Skeletal muscle satellite cell (primary cell): ENCODE data around the gene PCDHGB4.
"Not testable (repeated sequence)": the region's sequence is repeated elsewhere in the genome, so short reads cannot be mapped to it uniquely, and the experiment has no call there.

Experiments
- H3K27me3 ChIP-seq: 2 replicates; pipeline ENCODE4 v1.7.0; 2013; ENCODE audit warnings: low read length; ENCODE audit not compliant: control insufficient read depth, insufficient read depth
- H3K36me3 ChIP-seq: 2 replicates; pipeline ENCODE4 v1.7.0; 2013; ENCODE audit warnings: mild to moderate bottlenecking, control low read depth, low read length; ENCODE audit not compliant: insufficient read depth
- H3K4me1 ChIP-seq: 2 replicates; pipeline ENCODE4 v1.7.0; 2013; ENCODE audit warnings: low read length; ENCODE audit not compliant: control insufficient read depth, insufficient read depth
- H3K4me2 ChIP-seq: 2 replicates; pipeline ENCODE4 v1.7.0; 2013; ENCODE audit warnings: mild to moderate bottlenecking, low read length
- H3K4me3 ChIP-seq: 2 replicates; pipeline ENCODE4 v1.7.0; 2013; ENCODE audit warnings: low read length
- H3K9ac ChIP-seq: 2 replicates; pipeline ENCODE4 v1.7.0; 2013; ENCODE audit warnings: mild to moderate bottlenecking, low read depth, low read length, moderate library complexity
- H3K9me3 ChIP-seq: replicated peaks from 2 replicates; pipeline ENCODE4 v1.7.0; 2013; ENCODE audit warnings: mild to moderate bottlenecking, control low read depth, low read length

Gene PCDHGB4

GRCh38 chr5:141409598-141410306 lies 22.3 kb downstream of the PCDHGB4 start:
- H3K9ac ChIP-seq, result no peak overlapping the region
- H3K36me3 ChIP-seq, result peaks cover 13% of the 10 kb centered on the region
- H3K4me2 ChIP-seq, result no peak overlapping the region
- H3K4me1 ChIP-seq, result no peaks in the 10 kb centered on the region
- no peaks in the 10 kb centered on the region for H3K27me3 ChIP-seq
- no peak overlapping the region for H3K4me3 ChIP-seq
- H3K9me3 ChIP-seq, result peaks cover 45% of the 10 kb centered on the region

DNA sequence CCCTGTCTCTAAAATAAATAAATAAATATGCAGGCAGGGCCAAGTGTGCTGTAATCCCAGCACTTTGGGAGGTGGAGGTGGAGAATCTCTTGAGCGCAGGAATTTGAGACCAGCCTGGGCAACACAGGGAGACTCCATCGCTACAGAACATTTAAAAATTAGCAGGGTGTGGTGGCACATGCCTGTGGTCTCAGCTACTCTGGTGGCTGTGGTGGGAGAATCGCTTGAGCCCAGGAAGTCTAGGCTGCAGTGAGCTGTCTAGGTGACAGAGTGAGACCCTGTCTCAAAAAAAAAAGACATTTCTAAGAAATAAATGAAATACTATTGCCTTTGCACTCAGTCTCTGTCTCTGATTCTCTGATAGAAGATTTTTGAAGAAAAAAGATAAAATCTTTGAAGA lies 24.1 kb downstream of the PCDHGB4 start:
- H3K27me3 ChIP-seq, result no peaks in the 10 kb centered on the region
- no peak overlapping the region for H3K9ac ChIP-seq
- no peak overlapping the region for H3K4me2 ChIP-seq
- no peak overlapping the region for H3K4me3 ChIP-seq
- H3K9me3 ChIP-seq, result peaks cover 41% of the 10 kb centered on the region
- H3K4me1 ChIP-seq, result no peaks in the 10 kb centered on the region
- H3K36me3 ChIP-seq, result peaks cover 13% of the 10 kb centered on the region

- no peak within 1 kb of the TSS for H3K9ac ChIP-seq
- peak within 1 kb of the TSS; percentile 71 for H3K4me2 ChIP-seq
- H3K27me3 ChIP-seq, result no peaks in the 10 kb centered on the region
- peaks cover 41% of the 10 kb centered on the region for H3K9me3 ChIP-seq
- no peaks in the 10 kb centered on the region for H3K4me1 ChIP-seq
- H3K36me3 ChIP-seq, result peaks cover 13% of the 10 kb centered on the region
- peak within 1 kb of the TSS; percentile 59 for H3K4me3 ChIP-seq
These were observed 25.5 kb downstream of the PCDHGB4 start, which contains the start of gene PCDHGA10 for GRCh38 chr5:141412854-141413539. PCDHGA10 (plus strand) TSS chr5:141412987; CDS start chr5:141413176, 189 bp downstream.

DNA sequence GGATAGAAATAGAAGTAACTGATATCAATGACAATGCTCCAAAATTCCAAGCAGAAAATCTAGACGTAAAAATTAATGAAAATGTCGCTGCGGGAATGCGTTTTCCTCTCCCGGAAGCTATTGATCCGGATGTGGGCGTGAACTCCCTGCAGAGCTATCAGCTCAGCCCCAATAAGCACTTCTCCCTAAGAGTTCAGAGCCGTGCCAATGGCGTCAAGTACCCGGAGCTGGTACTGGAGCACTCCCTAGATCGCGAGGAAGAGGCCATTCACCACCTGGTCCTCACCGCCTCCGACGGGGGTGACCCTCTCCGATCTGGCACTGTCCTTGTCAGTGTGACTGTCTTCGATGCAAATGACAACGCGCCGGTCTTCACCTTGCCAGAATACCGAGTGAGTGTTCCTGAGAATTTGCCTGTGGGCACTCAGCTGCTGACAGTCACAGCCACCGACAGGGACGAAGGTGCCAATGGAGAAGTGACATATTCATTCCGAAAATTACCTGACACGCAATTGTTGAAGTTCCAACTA lies 26.1 kb downstream of the PCDHGB4 start:
- H3K4me2 ChIP-seq, result peak overlapping the region; percentile 71
- H3K9me3 ChIP-seq, result peaks cover 44% of the 10 kb centered on the region
- H3K9ac ChIP-seq, result no peak overlapping the region
- peaks cover 13% of the 10 kb centered on the region for H3K36me3 ChIP-seq
- H3K4me1 ChIP-seq, result no peaks in the 10 kb centered on the region
- H3K27me3 ChIP-seq, result no peaks in the 10 kb centered on the region
- peak overlapping the region; percentile 59 for H3K4me3 ChIP-seq

- H3K9me3 ChIP-seq, result peaks cover 44% of the 10 kb centered on the region
- not testable (repeated sequence) for H3K4me3 ChIP-seq, H3K9ac ChIP-seq, H3K4me1 ChIP-seq, H3K27me3 ChIP-seq, H3K4me2 ChIP-seq
- peaks cover 13% of the 10 kb centered on the region for H3K36me3 ChIP-seq
These were observed 27.2 kb downstream of the PCDHGB4 start for GRCh38 chr5:141414548-141415274.

DNA sequence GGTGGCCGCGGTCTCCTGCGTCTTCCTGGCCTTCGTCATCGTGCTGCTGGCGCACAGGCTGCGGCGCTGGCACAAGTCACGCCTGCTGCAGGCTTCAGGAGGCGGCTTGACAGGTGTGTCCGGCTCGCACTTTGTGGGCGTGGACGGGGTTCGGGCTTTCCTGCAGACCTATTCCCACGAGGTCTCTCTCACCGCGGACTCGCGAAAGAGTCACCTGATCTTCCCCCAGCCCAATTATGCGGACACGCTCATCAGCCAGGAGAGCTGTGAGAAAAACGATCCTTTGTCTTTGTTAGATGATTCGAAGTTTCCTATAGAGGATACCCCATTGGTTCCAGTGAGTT lies 27.7 kb downstream of the PCDHGB4 start:
- not testable (repeated sequence) for H3K4me1 ChIP-seq, H3K4me3 ChIP-seq, H3K9ac ChIP-seq, H3K4me2 ChIP-seq, H3K27me3 ChIP-seq
- peaks cover 42% of the 10 kb centered on the region for H3K9me3 ChIP-seq
- H3K36me3 ChIP-seq, result peaks cover 13% of the 10 kb centered on the region

DNA sequence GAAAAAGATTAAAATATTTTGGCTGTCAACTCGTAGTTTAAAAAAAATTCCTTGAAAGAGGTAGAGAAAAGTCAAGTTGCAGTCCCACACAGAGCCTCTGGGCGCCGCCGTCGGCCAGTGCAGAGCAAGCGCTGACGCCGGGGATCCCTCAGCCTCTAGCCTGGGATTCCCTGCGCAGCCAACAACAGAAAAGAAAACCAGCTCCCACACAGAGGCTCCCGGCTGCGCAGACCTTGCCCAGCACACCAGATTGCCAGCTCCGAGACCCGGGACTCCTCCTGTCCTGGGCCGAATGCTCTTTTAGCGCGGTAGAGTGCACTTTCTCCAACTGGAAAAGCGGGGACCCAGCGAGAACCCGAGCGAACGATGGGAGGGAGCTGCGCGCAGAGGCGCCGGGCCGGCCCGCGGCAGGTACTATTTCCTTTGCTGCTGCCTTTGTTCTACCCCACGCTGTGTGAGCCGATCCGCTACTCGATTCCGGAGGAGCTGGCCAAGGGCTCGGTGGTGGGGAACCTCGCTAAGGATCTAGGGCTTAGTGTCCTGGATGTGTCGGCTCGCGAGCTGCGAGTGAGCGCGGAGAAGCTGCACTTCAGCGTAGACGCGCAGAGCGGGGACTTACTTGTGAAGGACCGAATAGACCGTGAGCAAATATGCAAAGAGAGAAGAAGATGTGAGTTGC lies 30.1 kb downstream of the PCDHGB4 start, which contains the start of gene PCDHGB7:
TSS of gene PCDHGB7 (plus strand) at position 184 of the 679 bp plus-strand sequence. CDS start at position 367, 183 bp downstream.
- H3K4me1 ChIP-seq, H3K27me3 ChIP-seq: not testable (repeated sequence)
- Histone ChIP-seq H3K36me3 (peaks cover 13% of the 10 kb centered on the region), H3K4me2 (peak within 1 kb of the TSS; percentile 64), H3K9me3 (peaks cover 51% of the 10 kb centered on the region), H3K4me3 (peak within 1 kb of the TSS; percentile 65), H3K9ac (peak within 1 kb of the TSS; percentile 50)

DNA sequence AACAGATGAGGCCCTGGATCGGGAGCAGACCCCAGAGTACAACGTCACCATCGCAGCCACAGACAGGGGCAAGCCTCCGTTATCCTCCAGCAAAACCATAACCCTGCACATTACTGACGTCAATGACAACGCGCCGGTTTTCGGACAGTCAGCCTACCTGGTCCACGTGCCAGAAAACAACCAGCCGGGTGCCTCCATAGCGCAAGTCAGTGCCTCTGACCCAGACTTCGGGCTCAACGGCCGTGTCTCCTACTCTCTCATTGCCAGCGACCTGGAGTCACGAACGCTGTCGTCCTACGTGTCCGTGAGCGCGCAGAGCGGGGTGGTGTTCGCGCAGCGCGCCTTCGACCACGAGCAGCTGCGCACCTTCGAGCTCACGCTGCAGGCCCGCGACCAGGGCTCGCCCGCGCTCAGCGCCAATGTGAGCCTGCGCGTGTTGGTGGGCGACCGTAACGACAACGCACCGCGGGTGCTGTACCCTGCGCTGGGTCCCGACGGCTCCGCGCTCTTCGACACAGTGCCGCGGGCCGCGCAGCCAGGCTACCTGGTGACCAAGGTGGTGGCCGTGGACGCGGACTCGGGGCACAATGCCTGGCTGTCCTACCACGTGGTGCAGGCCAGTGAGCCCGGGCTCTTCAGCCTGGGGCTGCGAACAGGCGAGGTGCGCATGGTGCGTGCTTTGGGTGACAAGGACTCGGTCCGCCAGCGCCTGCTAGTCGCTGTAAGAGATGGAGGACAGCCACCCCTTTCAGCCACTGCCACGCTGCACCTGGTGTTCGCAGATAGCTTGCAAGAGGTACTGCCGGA lies 31.8 kb downstream of the PCDHGB4 start:
- Histone ChIP-seq H3K9me3 (peaks cover 44% of the 10 kb centered on the region), H3K4me2 (no peak overlapping the region), H3K27me3 (no peaks in the 10 kb centered on the region), H3K4me1 (no peaks in the 10 kb centered on the region), H3K9ac (no peak overlapping the region), H3K4me3 (no peak overlapping the region), H3K36me3 (peaks cover 3% of the 10 kb centered on the region)

DNA sequence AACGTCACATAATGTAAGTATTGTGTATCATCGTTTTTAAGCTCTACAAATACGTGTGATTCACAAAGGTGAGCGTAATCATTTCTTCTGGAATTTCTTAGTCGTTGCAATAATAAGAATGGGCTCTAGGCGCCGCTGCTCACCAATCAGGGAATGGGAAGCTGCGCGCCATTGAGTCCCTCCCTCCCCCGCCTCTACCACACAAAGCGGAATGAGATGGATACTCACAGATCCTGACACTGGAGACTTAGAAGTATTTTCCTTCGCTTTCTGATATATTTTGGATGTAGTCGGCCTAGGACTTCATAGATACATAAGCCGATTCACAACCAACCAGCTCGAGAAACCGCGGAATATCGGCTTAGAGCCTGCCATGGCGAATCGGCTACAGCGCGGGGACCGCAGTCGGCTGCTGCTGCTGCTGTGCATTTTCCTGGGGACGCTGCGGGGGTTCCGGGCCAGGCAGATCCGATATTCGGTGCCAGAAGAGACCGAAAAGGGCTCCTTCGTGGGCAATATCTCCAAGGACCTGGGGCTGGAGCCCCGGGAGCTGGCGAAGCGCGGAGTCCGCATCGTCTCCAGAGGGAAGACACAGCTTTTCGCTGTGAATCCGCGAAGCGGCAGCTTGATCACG lies 33.5 kb downstream of the PCDHGB4 start, which contains the start of gene PCDHGA11:
TSS of gene PCDHGA11 (plus strand) at position 197 of the 634 bp plus-strand sequence. CDS start at position 374, 177 bp downstream.
- Histone ChIP-seq H3K9ac (peak within 1 kb of the TSS; percentile 25), H3K4me1 (no peaks in the 10 kb centered on the region), H3K9me3 (peaks cover 40% of the 10 kb centered on the region), H3K27me3 (no peaks in the 10 kb centered on the region), H3K36me3 (no peaks in the 10 kb centered on the region), H3K4me2 (peak within 1 kb of the TSS; percentile 68), H3K4me3 (peak within 1 kb of the TSS; percentile 61)

DNA sequence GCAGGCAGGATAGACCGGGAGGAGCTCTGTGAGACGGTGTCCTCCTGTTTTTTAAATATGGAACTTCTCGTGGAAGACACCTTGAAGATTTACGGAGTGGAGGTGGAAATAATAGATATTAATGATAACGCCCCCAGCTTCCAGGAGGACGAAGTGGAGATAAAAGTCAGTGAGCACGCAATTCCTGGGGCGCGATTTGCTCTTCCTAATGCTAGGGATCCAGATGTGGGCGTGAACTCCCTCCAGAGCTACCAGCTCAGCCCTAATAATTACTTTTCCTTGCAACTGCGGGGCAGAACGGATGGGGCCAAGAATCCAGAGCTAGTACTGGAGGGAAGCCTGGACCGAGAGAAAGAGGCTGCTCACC lies 34.0 kb downstream of the PCDHGB4 start:
- H3K4me3 ChIP-seq, result peak overlapping the region; percentile 61
- no peaks in the 10 kb centered on the region for H3K36me3 ChIP-seq
- no peaks in the 10 kb centered on the region for H3K4me1 ChIP-seq
- peaks cover 40% of the 10 kb centered on the region for H3K9me3 ChIP-seq
- H3K9ac ChIP-seq, result peak overlapping the region; percentile 25
- H3K27me3 ChIP-seq, result no peaks in the 10 kb centered on the region
- H3K4me2 ChIP-seq, result peak overlapping the region; percentile 68
